ENCODE measurements around the gene AMBN.

DNA sequence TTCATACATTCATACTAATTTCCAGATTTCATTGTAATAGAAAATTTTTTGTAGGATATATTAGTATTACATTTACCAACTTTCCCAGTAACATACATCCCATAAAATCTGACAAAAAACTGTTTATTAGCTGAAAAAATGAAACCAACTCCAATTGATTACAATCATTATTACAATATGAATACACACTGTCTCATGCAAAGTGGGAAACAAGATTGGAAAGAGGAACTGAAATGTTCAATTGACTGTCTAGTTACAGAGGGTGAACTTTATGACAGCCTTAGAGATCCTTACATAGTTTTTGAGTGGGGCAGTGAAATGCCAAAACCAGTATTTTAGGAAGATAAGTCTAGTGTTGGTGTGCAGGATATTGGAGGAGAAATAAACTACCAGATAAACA, 2.3 kb upstream of the AMBN start:
- TF ChIP-seq POLR2AphosphoS5 (IDR thresholded peaks at IDR 0.05; ENCODE audit: low read depth, low read length) (no peak), POLR2A (IDR thresholded peaks at IDR 0.05; ENCODE audit: low read depth, low read length) (no peak), TAF1 (IDR thresholded peaks at IDR 0.05; ENCODE audit: borderline replicate concordance, low read depth, low read length) (no peak)

Measured in GM12892 (cell line).